H1 (cell line): ENCODE measurements around the gene ACSL6.

Experiments
- EP300 ChIP-seq, 2 experiments: IDR thresholded peaks; 1 replicate in 1 of 2; 2 replicates in 1 of 2; pipeline ENCODE4 v1.6.1; 2011 to 2012; ENCODE audit warnings: low read depth in 2 of 2, low read length in 2 of 2, mild to moderate bottlenecking in 2 of 2, borderline replicate concordance in 1 of 2, inconsistent platforms in 1 of 2, moderate library complexity in 1 of 2
- EZH2 ChIP-seq: fragments of 200-600 bp; sonication (generic); IDR thresholded peaks from 2 replicates; pipeline ENCODE4 v1.7.1; 2012; ENCODE audit warnings: low read depth, mild to moderate bottlenecking, moderate library complexity, low read length, inconsistent platforms; ENCODE audit not compliant: severe bottlenecking
- SP1 ChIP-seq: IDR thresholded peaks from 2 replicates; pipeline ENCODE4 v1.6.1; 2011; ENCODE audit warnings: low read depth, low read length
- TF ChIP-seq, protein P1 (sequence below): IDR thresholded peaks from 2 replicates; pipeline ENCODE4 v1.6.1; 2012; ENCODE audit warnings: inconsistent platforms
- TF ChIP-seq, protein P2 (sequence below), 3 experiments: IDR thresholded peaks; 1 replicate in 2 of 3; 2 replicates in 1 of 3; pipeline versions ENCODE4 v1.5.1 to v1.6.1; 2011; ENCODE audit warnings: low read length in 3 of 3, mild to moderate bottlenecking in 3 of 3, inconsistent platforms in 2 of 3, low read depth in 1 of 3, moderate library complexity in 1 of 3; ENCODE audit not compliant: insufficient read depth in 1 of 3; ENCODE audit errors: control extremely low read depth in 1 of 3

DNA sequence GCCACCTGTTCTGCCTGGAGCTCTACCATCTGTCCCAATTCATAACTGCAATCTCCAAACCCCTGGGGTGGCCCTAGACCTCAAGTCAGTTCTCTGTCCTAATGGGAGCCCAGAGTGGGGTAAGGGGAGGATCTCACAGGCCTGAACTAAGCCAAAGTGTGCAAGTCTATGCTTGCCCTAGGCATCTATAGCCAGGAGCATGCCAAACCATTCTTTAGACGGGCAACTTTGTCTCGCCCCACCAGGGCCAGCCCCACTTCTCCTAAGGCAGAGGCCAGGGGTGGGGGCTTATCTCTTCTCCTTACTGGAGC is 3.3 kb downstream of the ACSL6 start:
- TF ChIP-seq EZH2 (no peak), EP300 (IDR thresholded peaks at IDR 0.05; ENCODE audit: borderline replicate concordance in 1 of 2, low read depth in 2 of 2, low read length in 2 of 2) (no peak), SP1 (no peak)
- TF ChIP-seq, protein P1, sequence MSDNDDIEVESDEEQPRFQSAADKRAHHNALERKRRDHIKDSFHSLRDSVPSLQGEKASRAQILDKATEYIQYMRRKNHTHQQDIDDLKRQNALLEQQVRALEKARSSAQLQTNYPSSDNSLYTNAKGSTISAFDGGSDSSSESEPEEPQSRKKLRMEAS = no peak
- TF ChIP-seq, protein P2, sequence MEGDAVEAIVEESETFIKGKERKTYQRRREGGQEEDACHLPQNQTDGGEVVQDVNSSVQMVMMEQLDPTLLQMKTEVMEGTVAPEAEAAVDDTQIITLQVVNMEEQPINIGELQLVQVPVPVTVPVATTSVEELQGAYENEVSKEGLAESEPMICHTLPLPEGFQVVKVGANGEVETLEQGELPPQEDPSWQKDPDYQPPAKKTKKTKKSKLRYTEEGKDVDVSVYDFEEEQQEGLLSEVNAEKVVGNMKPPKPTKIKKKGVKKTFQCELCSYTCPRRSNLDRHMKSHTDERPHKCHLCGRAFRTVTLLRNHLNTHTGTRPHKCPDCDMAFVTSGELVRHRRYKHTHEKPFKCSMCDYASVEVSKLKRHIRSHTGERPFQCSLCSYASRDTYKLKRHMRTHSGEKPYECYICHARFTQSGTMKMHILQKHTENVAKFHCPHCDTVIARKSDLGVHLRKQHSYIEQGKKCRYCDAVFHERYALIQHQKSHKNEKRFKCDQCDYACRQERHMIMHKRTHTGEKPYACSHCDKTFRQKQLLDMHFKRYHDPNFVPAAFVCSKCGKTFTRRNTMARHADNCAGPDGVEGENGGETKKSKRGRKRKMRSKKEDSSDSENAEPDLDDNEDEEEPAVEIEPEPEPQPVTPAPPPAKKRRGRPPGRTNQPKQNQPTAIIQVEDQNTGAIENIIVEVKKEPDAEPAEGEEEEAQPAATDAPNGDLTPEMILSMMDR (IDR thresholded peaks at IDR 0.05; ENCODE audit: control extremely low read depth in 1 of 3, insufficient read depth in 1 of 3, low read depth in 1 of 3, low read length in 3 of 3) = no peak
